SK-N-SH (cell line): ENCODE results near the gene TFPI2.

Source experiments
- CTCF ChIP-seq: fragments of 200-600 bp; sonication (generic); IDR thresholded peaks from 2 replicates; pipeline ENCODE4 v1.6.1; 2017; ENCODE audit warnings: antibody characterized with exemption, mild to moderate bottlenecking, moderate library complexity
- EP300 ChIP-seq, 2 experiments: IDR thresholded peaks; 2 replicates each; pipeline versions ENCODE4 v1.4.0 to v1.6.1; 2012; ENCODE audit warnings: borderline replicate concordance in 1 of 2, low read depth in 1 of 2, low read length in 1 of 2
- IRF3 ChIP-seq: fragments of 150-350 bp; IDR thresholded peaks from 2 replicates; pipeline ENCODE4 v1.6.1; 2016; ENCODE audit warnings: mild to moderate bottlenecking, low read depth, low read length
- JUND ChIP-seq: IDR thresholded peaks from 2 replicates; pipeline ENCODE4 v1.4.0; 2012
- POLR2AphosphoS5 ChIP-seq: IDR thresholded peaks from 2 replicates; pipeline ENCODE4 v1.6.1; 2012; ENCODE audit warnings: low read depth, low read length
- RXRA ChIP-seq: IDR thresholded peaks from 2 replicates; pipeline ENCODE4 v1.4.0; 2012; ENCODE audit warnings: low read depth, mild to moderate bottlenecking, borderline replicate concordance
- TAF1 ChIP-seq: IDR thresholded peaks from 2 replicates; pipeline ENCODE4 v1.6.1; 2012; ENCODE audit warnings: low read depth, mild to moderate bottlenecking, low read length, moderate library complexity, borderline replicate concordance
- YY1 ChIP-seq: IDR thresholded peaks from 2 replicates; pipeline ENCODE4 v1.4.0; 2012; ENCODE audit warnings: low read depth, mild to moderate bottlenecking

GRCh38 chr7:93894966-93895640 lies 4.5 kb upstream of the TFPI2 start:
- TF ChIP-seq POLR2AphosphoS5, result no peak
- TF ChIP-seq CTCF, result no peak
- TF ChIP-seq TAF1, result no peak
- no peak for TF ChIP-seq EP300 (IDR thresholded peaks at IDR 0.05; ENCODE audit: borderline replicate concordance in 1 of 2, low read depth in 1 of 2, low read length in 1 of 2)
- TF ChIP-seq RXRA, result no peak
- no peak for TF ChIP-seq YY1
- TF ChIP-seq JUND, result no peak
- no peak for TF ChIP-seq IRF3
